H4 (cell line): ENCODE results near the gene CLCN1. TPM values are rescaled to one million over a fixed set of nuclear protein-coding genes. Genes with fewer than 3 reads are reported as not detected.

Experiments
- DNase-seq: peaks from one replicate; pipeline ENCODE4 v3.0.0-alpha.2; 2015; ENCODE audit warnings: low spot score
- total RNA-seq: library from RNA; depleted of rRNA; stranded (reverse); fragments of >200 nt; shearing (Covaris generic); gene quantifications from 2 replicates; pipeline ENCODE4 v1.2.3, GENCODE V29; 2014; rRNA removed

Gene CLCN1
- total RNA-seq, 1 experiment from 2014 or later, result not detected

GRCh38 chr7:143396625-143397556, 81.0 kb downstream of the CLCN1 start:
- DNase-seq, result no peak

DNA sequence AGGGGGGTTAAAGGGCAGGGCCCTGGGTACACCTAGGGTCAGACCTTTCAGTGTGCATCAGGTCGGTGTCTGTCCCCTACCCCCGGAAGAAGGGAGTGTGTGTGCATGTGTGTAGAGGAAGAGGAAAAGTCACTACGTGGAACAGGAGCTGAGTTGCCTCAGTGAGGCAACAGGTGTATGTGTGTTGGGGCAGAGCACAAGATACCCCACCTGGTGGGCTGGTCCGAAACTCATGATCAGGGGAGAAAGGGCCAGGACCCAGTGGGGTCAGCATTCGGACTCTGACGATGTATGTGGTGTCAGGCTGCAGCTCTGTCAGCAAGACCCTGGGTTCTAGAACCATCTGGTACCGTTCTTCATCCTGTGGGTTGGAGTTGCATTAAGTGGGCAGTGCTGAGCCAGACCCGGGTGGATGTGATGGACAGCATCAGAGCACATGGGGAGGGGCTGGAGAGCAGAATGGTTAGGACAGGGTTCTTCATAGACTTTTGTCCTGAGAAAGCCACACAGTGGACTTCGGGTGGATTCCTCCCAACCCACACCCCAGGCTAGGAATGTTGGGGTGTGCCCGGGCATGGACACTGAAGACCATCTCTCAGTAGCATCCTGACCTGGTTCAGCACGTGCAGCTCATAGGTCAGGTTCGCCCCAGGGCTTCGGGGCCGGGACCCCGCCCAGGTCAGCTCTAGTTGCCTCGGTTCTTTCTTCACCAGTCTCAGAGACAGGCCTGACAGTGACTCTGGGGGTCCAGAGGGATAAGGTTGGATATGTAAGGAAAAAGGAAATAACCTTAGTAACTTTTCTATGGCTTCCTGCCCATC, 82.0 kb downstream of the CLCN1 start:
- no peak for DNase-seq

- DNase-seq, result no peak
Measured at GRCh38 chr7:143398616-143399015, 82.7 kb downstream of the CLCN1 start.

DNA sequence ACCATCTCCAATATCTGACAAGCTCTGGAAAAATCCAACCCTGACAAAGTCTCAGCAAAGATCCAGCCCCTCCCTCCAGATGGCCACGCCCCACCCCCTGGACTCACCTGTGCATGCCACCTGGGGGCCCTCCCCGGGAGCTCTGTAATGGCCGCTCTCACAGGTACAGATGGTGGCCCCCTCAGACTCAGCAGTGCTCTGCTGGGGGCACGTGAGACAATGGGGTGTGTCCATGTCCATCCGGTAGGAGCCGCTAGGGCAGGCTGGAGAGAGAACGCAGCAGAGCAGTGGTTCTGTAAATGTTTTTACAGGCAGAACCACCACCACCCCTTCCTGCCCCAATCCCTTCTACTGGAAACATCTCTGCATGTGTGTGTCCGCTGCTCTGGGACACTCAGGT, 83.2 kb downstream of the CLCN1 start:
- no peak for DNase-seq

DNA sequence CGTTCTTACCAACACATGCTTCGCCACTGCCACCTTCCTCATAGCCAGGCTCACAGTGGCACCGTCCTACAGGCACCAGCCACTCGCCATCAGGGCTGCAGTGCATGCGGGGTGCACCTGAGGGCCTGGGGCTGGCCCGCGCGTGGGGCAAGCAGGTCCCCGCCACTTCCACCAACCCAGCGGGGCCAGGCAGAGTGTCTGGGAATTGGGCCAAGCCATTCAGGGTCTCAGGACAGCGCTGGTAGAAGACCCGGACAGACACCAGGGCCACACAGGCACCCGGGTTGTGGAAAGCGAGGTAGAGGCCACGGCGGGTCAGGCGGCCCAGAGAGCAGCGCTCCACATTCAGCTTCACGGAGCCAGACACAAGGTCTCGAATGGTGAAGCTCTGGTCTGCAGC, 83.7 kb downstream of the CLCN1 start:
- no peak for DNase-seq

GRCh38 chr7:143401265-143401664, 85.4 kb downstream of the CLCN1 start:
- DNase-seq, result no peak

Other genes with a start within 250 kb of the CLCN1 start
- gene PIP, start 184.0 kb upstream of the CLCN1 start, total RNA-seq, result not detected in 2 replicates
- not detected in 2 replicates for gene TAS2R39, start 132.7 kb upstream of the CLCN1 start, total RNA-seq
- gene TAS2R40, start 94.1 kb upstream of the CLCN1 start, total RNA-seq, result not detected in 2 replicates
- 117 and 152 TPM in 2 replicates for gene GSTK1, start 52.7 kb upstream of the CLCN1 start, total RNA-seq
- 0.62 and 1.2 TPM in 2 replicates for gene TMEM139, start 31.2 kb upstream of the CLCN1 start, total RNA-seq
- gene CASP2, start 27.8 kb upstream of the CLCN1 start, total RNA-seq, result 20.2 and 37.7 TPM in 2 replicates
- 2.0 and 3.1 TPM in 2 replicates for gene FAM131B, start 46.6 kb downstream of the CLCN1 start, total RNA-seq
- gene ZYX, start 65.2 kb downstream of the CLCN1 start, total RNA-seq, result 31.2 and 43.3 TPM in 2 replicates
- gene EPHA1, start 92.7 kb downstream of the CLCN1 start, total RNA-seq, result not detected in 2 replicates
- not detected in 2 replicates for gene TAS2R60, start 127.3 kb downstream of the CLCN1 start, total RNA-seq
- gene TAS2R41, start 161.8 kb downstream of the CLCN1 start, total RNA-seq, result not detected in 2 replicates